Sciatic nerve (tissue), 2 donors: ENCODE results near the gene TNIK. TPM values are rescaled to one million over a fixed set of nuclear protein-coding genes. Genes with fewer than 3 reads are reported as not detected.

Experiments used
- ATAC-seq: fragments of 200-7000 bp; cut with Tn5 transposase; one replicate; pipeline ENCODE4 v1.9.1; 2020; ENCODE audit warnings: mild to moderate bottlenecking, moderate library complexity
- DNase-seq: peaks from one replicate; pipeline ENCODE4 v3.0.0-alpha.2; 2020; ENCODE audit warnings: low spot score
- intact Hi-C: fragments of 100-400 bp; cut with DNase I; formaldehyde crosslinking; loops from one replicate; pipeline ENCODE4 v1.14.2; 2022
- total RNA-seq: library from RNA; stranded (reverse); fragmentation: NEBNext Ultra II Directional; extraction: Animal tissue kit (Norgen Biotek cat#: 25700); gene quantifications from one replicate; pipeline ENCODE4 v1.2.1, GENCODE V29; 2021
- donor health status: DM: no; HTN: no; CAD: no.
- donor health status: DM: no; HTN: no; CAD: no.

TNIK gene
- total RNA-seq, 1 donor from 2014 or later = 9.5 TPM

- ATAC-seq = no peak
- no peak for DNase-seq
- intact Hi-C loops = no loop called here
Measured at GRCh38 chr3:171354049-171354705, 106.0 kb downstream of the TNIK start.

DNA sequence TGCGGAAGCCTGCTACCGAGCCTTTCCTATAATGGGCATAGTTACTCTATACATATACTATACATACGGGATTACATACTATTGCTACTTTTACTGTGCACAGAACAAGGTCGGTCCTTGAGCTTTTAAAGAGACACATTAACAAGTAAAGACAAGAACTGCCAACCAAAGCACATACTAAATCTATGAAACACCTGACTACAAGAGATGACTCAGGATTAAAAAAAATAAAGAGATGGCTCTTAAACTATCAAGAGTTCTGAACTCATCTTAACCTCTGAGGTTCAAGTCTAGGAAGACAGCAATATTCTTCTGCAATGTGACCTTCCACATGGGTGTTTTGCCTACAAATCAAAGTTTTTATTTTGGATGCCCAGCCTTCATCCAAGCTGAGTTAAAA is 106.8 kb downstream of the TNIK start:
- intact Hi-C loops = no loop called here
- DNase-seq (no peak), ATAC-seq (no peak)

DNA sequence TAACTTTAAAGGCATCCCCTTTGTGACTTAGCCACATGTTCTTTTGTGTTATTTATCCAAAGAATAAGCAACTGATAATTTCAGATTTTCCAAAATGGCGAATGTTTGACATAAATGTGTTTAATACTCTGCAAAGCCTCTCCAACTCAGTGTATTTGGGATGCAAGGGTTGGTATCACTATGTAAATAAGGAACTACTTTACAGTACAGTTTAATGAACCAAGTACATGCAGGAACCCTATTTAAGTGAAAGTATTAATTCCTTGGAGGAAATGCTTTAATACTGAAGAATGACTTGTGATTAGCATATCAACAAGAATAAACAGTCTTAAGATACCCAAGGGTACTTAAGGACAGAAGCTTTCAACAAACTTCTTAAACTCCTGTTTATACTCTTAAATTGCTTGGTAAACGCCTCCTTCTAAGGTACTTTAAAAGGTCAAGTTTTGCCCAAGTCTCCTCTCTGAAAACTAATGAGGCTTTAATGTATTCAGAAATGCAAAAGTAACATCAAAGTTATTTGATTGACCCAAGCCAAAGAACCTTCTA is 107.7 kb downstream of the TNIK start:
- ATAC-seq (no peak), DNase-seq (no peak)
- intact Hi-C loops = no loop called here

DNA sequence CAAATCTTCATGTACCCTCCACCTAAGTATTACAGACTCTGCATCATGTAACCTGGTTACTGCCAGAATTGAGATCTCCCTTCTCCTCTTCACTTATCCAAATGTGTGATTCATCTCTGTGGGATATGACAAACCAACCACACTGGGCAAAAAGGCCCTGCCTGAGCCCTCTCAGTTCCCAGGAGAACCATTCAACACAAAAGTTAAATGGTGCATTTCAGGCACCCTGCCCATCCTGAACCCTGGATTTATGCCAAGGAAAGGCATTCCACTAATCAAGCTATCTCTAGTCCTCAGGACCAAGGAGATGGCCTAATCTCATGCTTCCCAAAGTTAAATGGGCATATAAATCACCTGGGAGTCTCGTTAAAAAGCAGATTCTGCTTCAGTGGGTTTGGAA is 108.5 kb downstream of the TNIK start:
- DNase-seq (no peak), ATAC-seq (no peak)
- intact Hi-C loops = no loop called here

GRCh38 chr3:171350364-171350763 is 109.8 kb downstream of the TNIK start:
- intact Hi-C loops = no loop called here
- DNase-seq = no peak
- no peak for ATAC-seq

DNA sequence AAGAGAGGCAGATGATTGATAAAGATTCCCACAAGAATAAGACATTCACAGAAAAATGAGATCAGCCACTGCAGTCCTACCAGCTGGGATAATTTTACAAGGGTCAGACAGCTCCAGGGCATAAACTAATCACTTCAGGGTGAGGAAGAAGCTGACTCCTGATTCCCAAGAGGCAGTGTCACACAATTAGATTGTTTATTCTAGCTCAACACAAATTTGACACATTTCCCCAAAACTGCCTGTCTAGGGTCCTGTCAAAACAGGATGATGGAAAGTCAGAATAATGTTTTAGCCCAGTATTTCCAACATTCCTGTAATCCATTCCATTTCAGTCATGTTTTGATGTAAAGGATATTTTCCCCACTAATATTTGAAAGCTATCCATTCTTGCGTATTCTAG is 110.8 kb downstream of the TNIK start:
- ATAC-seq (no peak), DNase-seq (no peak)
- intact Hi-C loops = no loop called here

- intact Hi-C loops = no loop called here
- DNase-seq = no peak
Measured at GRCh38 chr3:171348121-171348520, 112.1 kb downstream of the TNIK start.

DNA sequence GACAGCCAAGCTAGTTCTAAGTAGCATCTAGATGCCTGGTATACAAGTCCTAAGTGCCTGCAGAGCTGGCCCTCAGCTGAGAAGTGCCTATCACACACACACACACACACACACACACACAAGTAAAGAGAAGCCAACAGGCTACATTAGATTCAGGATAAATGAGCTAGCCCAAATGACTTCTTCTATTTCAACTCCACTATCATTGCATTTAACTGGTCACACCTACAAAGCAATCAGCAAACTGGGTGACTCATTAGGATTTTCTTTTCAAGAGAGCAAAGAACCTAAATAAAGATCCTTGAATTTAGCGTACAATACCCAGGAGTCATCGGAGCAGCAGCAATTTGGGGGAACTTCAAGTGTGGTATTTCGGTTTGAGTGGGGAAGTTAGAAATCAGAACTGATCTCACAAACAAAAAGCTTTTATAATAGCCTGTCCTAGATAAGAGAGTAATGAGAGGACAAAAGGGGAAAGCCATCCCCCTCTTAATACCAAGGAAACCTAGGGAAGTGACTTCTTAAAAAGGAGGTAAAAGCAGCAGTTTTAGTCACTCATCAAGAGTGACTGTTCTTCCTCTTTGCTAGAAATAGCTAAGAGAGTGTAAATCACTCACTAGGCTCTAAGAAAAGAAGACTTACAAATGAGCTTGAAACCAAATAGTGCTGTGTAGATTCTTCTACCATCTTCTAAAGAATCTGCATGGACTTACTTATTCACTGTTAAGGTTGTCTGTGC is 112.7 kb downstream of the TNIK start:
- peak; percentile 54 for ATAC-seq
- intact Hi-C loops = no loop called here

More at GRCh38 chr3:171348121-171348520, 112.1 kb downstream of the TNIK start:
- peak; percentile 44 for ATAC-seq

GRCh38 chr3:171346582-171347300 is 113.5 kb downstream of the TNIK start:
- intact Hi-C loops = no loop called here
- peak; percentile 83 for ATAC-seq
- no peak for DNase-seq

More for the DNA sequence above, 112.7 kb downstream of the TNIK start:
- DNase-seq = no peak

- intact Hi-C loops = no loop called here
- ATAC-seq (no peak), DNase-seq (no peak)
Measured at GRCh38 chr3:171346019-171346418, 114.2 kb downstream of the TNIK start.

DNA sequence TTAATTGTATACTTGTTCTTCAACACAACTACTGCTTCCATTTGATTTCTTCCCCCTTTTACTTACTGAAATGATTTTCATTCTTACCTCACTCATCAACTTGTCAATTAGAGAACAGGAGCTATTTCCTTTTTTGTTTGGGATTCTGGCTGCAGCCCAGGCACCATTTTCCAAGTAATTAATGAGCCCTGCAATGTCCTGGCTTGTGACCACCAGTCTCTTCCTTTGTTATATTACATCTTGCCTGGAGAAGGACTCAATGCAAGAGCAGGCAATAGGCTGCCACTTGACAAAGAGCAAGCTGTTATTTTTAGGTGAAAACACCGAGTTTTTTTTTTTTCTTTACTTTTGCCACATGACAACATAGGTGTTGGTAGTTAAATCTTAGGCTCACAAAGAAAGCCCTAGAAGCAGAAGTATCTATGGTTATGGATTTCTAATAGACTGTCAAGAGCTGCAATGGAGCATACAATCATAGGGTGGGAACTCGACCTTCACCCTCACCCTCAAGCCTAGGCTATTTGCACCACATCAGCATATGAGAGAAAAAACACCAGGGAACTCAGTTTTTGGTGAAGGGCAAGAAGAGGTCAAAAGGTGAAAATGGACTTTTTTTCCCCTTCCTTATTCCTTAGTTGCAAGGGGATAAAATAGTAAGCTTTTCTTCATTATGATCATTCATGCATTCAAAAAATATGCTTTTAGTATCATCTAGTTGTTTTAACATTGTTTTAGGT is 114.9 kb downstream of the TNIK start:
- DNase-seq (no peak), ATAC-seq (no peak)
- intact Hi-C loops = no loop called here

DNA sequence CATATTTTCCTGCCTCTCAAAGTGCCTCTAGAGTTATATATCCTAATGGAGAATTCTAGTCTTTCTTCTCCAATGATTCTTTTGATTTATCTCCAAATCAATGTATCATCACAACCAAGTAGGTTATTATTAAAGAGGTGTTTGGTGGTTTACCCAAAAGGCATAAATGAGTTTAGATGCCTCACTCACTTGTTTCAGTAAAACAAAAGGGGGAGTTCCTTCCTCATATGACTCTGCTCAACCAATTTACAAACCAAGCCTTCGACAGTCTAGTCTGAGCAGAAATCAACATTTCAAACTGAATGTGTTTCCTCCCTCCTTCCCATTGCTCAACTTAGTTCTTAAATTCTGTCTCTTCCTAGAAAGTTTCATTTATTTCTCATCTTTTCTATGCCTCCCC is 116.5 kb downstream of the TNIK start:
- intact Hi-C loops = no loop called here
- DNase-seq = no peak
- ATAC-seq = no peak

- intact Hi-C loops = no loop called here
- ATAC-seq = no peak
Measured at GRCh38 chr3:171342783-171343420, 117.3 kb downstream of the TNIK start.

DNA sequence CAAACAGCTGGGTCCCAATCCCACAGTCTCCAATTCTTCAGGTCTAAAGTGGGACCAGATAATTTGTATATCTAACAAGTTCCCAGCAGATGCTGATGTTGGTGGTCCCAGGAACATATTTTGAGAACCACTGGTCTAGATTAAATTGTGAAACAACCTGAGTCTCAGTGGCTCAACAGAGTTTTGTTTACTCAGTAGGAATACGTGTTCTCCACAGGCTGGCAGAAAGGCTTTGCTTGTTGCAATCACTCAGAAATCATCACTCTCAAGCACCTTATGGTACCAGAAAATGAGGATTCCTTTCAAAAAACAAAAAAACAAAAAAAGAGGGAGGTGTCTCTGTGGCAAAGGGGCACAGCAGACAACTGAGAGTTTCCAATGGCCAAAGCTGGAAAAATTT is 118.0 kb downstream of the TNIK start:
- ATAC-seq (no peak), DNase-seq (no peak)
- intact Hi-C loops = no loop called here

More at GRCh38 chr3:171342783-171343420, 117.3 kb downstream of the TNIK start:
- no peak for DNase-seq

GRCh38 chr3:171340434-171340833 is 119.8 kb downstream of the TNIK start:
- intact Hi-C loops = no loop called here
- DNase-seq (no peak), ATAC-seq (no peak)

DNA sequence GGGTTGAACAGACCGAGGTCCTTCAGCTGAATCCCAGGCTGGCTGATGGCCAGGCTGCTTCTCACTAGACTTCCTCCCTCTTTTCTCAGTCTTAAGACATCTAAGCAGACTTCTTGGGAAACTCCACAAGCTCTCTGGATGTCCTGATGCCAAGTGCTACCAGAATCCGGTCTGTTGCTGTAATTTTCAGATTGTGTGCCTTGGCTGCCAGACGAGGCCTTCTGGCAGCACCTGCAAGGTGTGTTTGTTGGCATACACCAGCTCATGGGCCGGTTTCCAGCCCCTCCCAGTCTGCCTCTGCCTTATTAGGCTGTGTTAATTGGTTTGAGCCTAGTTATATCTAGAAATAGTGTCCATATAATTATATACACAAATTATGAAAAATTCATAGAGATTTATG is 120.6 kb downstream of the TNIK start:
- intact Hi-C loops = no loop called here
- ATAC-seq = no peak
- no peak for DNase-seq

- DNase-seq = no peak
- no peak for ATAC-seq
- intact Hi-C loops = no loop called here
Measured at GRCh38 chr3:171336406-171336805, 123.8 kb downstream of the TNIK start.

DNA sequence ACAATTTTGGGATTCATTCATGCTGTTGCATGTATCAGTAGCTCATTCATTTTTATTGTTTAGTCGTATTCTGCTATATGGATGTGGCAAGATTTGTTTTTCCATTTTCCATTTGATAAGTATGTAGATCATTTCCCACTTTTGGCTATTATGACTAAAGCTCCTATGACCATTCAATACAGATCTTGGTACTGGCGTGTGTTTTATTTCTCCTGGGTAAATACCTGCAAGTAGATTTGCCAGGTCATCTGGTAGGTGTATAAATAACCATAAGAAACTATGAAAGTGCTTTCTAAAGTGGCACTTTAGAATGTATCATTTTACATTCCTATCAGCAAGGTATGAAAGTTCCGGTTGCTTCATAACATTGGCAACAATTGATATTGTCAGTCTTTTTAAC is 124.6 kb downstream of the TNIK start:
- ATAC-seq (no peak), DNase-seq (no peak)
- intact Hi-C loops = no loop called here

DNA sequence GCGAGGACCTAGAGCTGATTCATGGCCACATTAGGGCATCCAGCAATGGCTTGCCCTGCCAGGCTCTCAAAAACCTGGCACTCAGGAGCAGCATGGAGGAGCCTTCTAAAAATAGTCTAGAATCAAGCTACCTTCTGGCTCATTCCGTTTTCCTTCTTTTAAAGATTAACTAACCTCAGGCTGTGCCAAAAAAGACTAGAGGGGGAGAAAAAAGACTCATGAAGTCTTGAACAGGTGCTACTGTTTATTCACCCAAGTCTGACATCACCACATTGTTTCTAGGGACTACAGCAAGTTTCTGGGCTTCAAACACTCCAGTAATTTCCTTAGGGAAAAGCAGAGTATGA is 125.8 kb downstream of the TNIK start:
- intact Hi-C loops = no loop called here
- DNase-seq (no peak), ATAC-seq (no peak)
